Activated naive CD8-positive, alpha-beta T cell treated with anti-CD3 and anti-CD28 coated beads, Interleukin-2, amount 10 ng/mL, durations not matched to agents 7 days and 5 days (primary cell): ENCODE measurements around the gene PARD3B. TPM values are rescaled to one million over a fixed set of nuclear protein-coding genes. Genes with fewer than 3 reads are reported as not detected.

ENCODE experiments used
- ATAC-seq: fragments of 150-1000 bp; cut with Tn5 transposase; one replicate; pipeline ENCODE4 v1.10.0; 2021; ENCODE audit warnings: low read depth, moderate library complexity
- POLR2A ChIA-PET: fragments of 350-600 bp; sonication (Branson Sonifier 250); formaldehyde crosslinking; loops from one replicate; lab custom pipeline; 2021; ENCODE audit warnings: antibody characterized with exemption; lab: Charles Lee
- DNase-seq: peaks from one replicate; pipeline ENCODE4 v3.0.0; 2021
- H3K27ac Mint-ChIP-seq: one replicate; pipeline ENCODE4 v1.8.0; 2022; ENCODE audit warnings: mild to moderate bottlenecking, mixed read lengths
- H3K27me3 Mint-ChIP-seq: one replicate; pipeline ENCODE4 v1.8.0; 2022; ENCODE audit warnings: mild to moderate bottlenecking, moderate library complexity, mixed read lengths
- H3K36me3 Mint-ChIP-seq: one replicate; pipeline ENCODE4 v1.8.0; 2021; ENCODE audit warnings: mild to moderate bottlenecking, mixed read lengths
- H3K4me1 Mint-ChIP-seq: one replicate; pipeline ENCODE4 v1.8.0; 2021; ENCODE audit warnings: mixed read lengths
- H3K4me3 Mint-ChIP-seq: one replicate; pipeline ENCODE4 v1.8.0; 2022; ENCODE audit warnings: mild to moderate bottlenecking, moderate library complexity, mixed read lengths
- H3K9me3 Mint-ChIP-seq: one replicate; pipeline ENCODE4 v1.8.0; 2021; ENCODE audit warnings: mixed read lengths
- total RNA-seq, 2 experiments: library from RNA; stranded (reverse); gene quantifications; one replicate each; pipeline ENCODE4 v1.2.3, GENCODE V29; 2021

Gene PARD3B
- total RNA-seq, 2 experiments from 2014 or later: 0.55 to 1.0 TPM

DNA sequence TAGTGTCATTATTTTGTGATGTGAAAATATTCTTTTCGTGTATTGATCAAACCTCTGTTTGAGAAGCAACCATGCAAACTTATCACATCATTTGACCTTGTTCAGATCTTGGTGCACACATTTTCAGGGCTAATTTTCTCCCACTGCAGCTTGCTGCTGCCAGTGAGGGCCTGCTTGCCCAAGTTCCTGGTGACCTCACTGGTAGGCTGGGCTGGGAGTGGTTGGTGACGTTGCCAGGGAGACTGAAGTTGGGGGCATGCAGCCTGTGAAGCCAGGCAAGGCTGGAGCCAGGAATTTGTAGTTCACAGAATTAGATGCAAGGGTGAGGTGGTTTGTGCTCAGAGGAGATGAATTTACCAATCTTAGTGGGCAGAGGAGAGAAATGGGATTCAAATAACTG lies 38.5 kb downstream of the PARD3B start:
- Mint-ChIP-seq H3K27ac (no peak overlapping the region), H3K4me1 (no peaks in the 10 kb centered on the region), H3K36me3 (no peaks in the 10 kb centered on the region), H3K9me3 (peaks cover 2% of the 10 kb centered on the region), H3K4me3 (no peak overlapping the region), H3K27me3 (peaks cover 2% of the 10 kb centered on the region)
- no peak for DNase-seq
- ATAC-seq: no peak
- POLR2A ChIA-PET: no interaction called here

DNA sequence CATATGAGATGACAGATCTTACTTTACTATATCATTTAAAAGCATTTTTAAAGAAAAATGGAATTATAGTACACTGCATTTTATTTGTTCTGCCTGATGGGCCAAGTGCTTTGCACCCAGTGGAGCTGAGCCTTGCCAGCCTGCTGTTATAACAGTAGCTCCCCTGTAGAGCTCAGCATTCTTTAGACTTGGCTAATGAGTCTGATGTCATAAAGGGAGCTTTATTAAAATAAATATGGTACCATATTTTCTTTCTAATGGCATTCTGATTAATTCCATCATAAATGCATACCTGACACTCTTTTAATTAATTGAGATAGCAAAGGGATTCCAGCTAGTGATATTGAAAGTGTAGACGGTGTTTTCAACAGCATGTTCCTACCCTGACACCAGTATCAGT lies 40.7 kb downstream of the PARD3B start:
- no peak for DNase-seq
- Mint-ChIP-seq H3K9me3 (peaks cover 11% of the 10 kb centered on the region), H3K27me3 (peaks cover 2% of the 10 kb centered on the region), H3K27ac (no peak overlapping the region), H3K36me3 (no peaks in the 10 kb centered on the region), H3K4me1 (no peaks in the 10 kb centered on the region), H3K4me3 (no peak overlapping the region)
- no peak for ATAC-seq
- POLR2A ChIA-PET: no interaction called here

DNA sequence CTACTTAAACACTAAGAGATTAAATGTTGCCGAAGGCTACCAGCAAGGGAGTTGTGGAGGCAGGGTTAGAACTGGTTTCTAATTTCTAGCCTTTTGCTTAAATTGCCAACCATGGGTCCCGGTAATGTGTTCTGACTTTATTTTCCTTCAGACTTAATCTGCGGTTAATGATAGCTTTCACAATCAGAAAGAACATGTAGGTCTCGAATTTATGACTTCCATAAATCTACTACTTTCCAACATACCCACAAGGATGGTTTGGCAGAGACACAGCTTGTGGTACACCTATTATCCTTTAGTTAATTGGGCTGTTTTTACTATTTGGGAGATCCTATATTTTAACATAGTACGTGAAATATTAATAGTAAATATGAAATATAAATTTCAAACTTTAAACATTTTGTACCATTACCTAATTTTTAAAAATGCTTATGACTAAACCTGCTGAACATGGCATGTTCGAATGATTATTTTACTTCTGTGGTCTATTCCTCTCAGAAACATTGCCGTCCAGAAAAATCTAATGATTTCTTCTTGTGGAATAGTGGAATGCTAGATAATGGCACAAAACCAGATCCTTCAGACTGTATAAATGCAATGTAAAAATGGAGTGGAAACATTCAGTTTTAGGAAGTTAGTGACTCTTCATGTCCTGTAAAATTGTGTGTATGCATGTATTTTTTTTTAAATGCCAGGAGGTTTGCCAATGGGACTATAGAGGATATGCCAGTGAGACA lies 41.3 kb downstream of the PARD3B start:
- POLR2A ChIA-PET: no interaction called here
- Mint-ChIP-seq H3K9me3 (peaks cover 11% of the 10 kb centered on the region), H3K36me3 (no peaks in the 10 kb centered on the region), H3K4me1 (no peaks in the 10 kb centered on the region), H3K27me3 (peaks cover 2% of the 10 kb centered on the region), H3K27ac (no peak overlapping the region), H3K4me3 (no peak overlapping the region)
- DNase-seq (no peak), ATAC-seq (no peak)

- POLR2A ChIA-PET: no interaction called here
- DNase-seq: no peak
These were observed 44.8 kb downstream of the PARD3B start for GRCh38 chr2:204590063-204590462.

GRCh38 chr2:204591225-204591624 lies 46.0 kb downstream of the PARD3B start:
- POLR2A ChIA-PET: no interaction called here
- peaks cover 9% of the 10 kb centered on the region for H3K9me3 Mint-ChIP-seq
- ATAC-seq (no peak), DNase-seq (no peak)
- no peaks in the 10 kb centered on the region for H3K4me1 Mint-ChIP-seq
- no peak overlapping the region for H3K4me3 Mint-ChIP-seq
- H3K27ac Mint-ChIP-seq: no peak overlapping the region
- peaks cover 5% of the 10 kb centered on the region for H3K27me3 Mint-ChIP-seq
- no peaks in the 10 kb centered on the region for H3K36me3 Mint-ChIP-seq

More at GRCh38 chr2:204590063-204590462, 44.8 kb downstream of the PARD3B start:
- Mint-ChIP-seq H3K27me3 (peaks cover 2% of the 10 kb centered on the region), H3K4me1 (no peaks in the 10 kb centered on the region), H3K9me3 (peaks cover 9% of the 10 kb centered on the region), H3K4me3 (no peak overlapping the region), H3K36me3 (no peaks in the 10 kb centered on the region), H3K27ac (no peak overlapping the region)
- no peak for ATAC-seq

DNA sequence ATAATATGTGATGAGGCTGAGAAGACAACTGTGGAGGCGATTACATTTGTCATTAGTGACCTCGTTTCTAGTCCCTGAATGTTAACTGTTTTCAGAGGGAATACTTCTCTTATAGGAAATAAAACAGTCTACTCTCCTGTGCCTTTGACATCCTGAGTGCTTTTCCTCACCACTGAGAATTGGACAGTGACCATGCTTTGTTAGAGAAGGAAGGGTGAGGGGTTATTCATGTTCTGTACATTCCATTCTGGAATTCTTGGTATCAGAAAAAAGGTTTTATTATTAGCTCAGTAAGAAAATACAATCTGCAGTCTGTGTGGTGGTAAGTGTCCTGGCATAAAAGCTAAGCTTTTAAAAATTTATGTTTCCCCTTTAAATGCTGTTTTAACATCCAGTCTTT lies 58.8 kb downstream of the PARD3B start:
- no peaks in the 10 kb centered on the region for H3K4me1 Mint-ChIP-seq
- no peak overlapping the region for H3K27ac Mint-ChIP-seq
- no peak for DNase-seq
- H3K36me3 Mint-ChIP-seq: no peaks in the 10 kb centered on the region
- no peak for ATAC-seq
- H3K4me3 Mint-ChIP-seq: no peak overlapping the region
- POLR2A ChIA-PET: no interaction called here
- no peaks in the 10 kb centered on the region for H3K9me3 Mint-ChIP-seq
- H3K27me3 Mint-ChIP-seq: peaks cover 4% of the 10 kb centered on the region

GRCh38 chr2:204608237-204608939 lies 63.1 kb downstream of the PARD3B start:
- Mint-ChIP-seq H3K27me3 (peaks cover 10% of the 10 kb centered on the region), H3K9me3 (no peaks in the 10 kb centered on the region), H3K4me1 (no peaks in the 10 kb centered on the region), H3K27ac (no peak overlapping the region), H3K4me3 (no peak overlapping the region), H3K36me3 (no peaks in the 10 kb centered on the region)
- POLR2A ChIA-PET: no interaction called here
- DNase-seq (no peak), ATAC-seq (no peak)

DNA sequence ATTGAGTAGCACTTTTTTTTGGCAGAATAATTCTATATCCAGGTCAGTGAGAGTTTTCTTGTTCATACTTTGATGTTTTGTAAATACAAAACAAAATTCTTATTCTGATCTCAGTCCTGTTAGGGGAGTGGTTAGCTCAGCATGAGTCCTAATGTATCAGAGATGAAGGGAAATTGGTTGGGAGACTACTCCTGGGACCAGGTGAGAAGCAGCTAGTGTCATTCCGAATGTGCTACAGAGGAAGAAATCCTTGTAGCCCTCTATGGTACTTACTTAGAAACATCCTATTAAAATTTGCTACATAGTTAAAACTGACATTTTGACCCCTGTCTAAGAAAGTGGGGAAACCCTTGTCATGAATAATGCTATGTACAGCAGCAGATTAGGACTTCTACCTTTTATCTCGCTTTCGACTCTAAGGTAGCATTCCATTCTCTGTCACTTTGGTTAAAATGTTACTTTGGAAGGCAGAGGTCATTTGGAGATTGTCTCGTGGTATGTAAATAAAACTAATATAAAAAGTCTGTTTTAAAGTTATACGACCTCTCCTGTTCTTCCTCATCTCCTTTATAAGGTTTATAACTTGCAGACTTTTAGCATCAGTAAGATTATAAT lies 65.8 kb downstream of the PARD3B start:
- POLR2A ChIA-PET: no interaction called here
- Mint-ChIP-seq H3K9me3 (no peaks in the 10 kb centered on the region), H3K36me3 (no peaks in the 10 kb centered on the region), H3K4me3 (no peak overlapping the region), H3K27me3 (peaks cover 8% of the 10 kb centered on the region), H3K27ac (no peak overlapping the region), H3K4me1 (no peaks in the 10 kb centered on the region)
- ATAC-seq (no peak), DNase-seq (no peak)

DNA sequence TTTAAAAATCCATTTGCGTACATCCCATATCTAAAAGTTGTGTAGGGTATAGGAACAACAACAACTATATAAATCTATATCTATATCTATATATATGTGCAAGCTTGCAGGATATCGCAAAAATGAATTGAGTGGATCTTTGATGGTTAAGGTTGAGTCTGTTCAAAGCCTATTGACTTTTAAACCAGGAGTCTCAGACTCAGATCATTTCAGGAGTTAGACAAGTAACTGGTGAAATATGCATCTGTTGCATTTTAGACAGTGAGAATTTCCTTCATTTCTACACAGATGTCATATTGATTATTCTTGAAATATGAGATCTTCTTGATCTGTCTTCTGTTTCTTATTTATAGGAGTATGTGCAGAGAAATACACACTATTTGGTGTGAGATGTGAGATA lies 66.5 kb downstream of the PARD3B start:
- no peaks in the 10 kb centered on the region for H3K9me3 Mint-ChIP-seq
- H3K27me3 Mint-ChIP-seq: peaks cover 8% of the 10 kb centered on the region
- no peaks in the 10 kb centered on the region for H3K36me3 Mint-ChIP-seq
- no peaks in the 10 kb centered on the region for H3K4me1 Mint-ChIP-seq
- no peak overlapping the region for H3K4me3 Mint-ChIP-seq
- no peak for ATAC-seq
- no peak for DNase-seq
- no peak overlapping the region for H3K27ac Mint-ChIP-seq
- POLR2A ChIA-PET: no interaction called here

DNA sequence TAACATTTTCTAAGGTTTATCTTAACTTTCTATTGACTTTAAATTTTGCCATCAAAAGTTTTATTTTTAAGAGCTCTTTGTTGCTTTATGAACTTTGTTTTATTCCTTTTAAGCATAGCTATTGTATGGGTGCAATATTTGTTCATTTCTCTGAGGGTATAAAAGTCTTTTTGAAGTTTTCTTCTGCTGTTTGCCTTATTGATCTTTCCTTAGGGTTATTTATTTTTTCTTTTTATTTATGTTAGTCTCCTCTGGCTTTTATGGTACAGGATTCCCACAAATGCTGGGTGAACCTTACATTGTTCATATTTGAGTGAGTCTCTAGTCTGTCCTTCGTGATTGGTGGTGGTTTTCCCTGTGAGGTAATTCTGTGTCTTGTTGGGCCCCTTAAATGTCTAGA lies 68.4 kb downstream of the PARD3B start:
- H3K9me3 Mint-ChIP-seq: no peaks in the 10 kb centered on the region
- peaks cover 12% of the 10 kb centered on the region for H3K27me3 Mint-ChIP-seq
- POLR2A ChIA-PET: no interaction called here
- H3K4me1 Mint-ChIP-seq: no peaks in the 10 kb centered on the region
- H3K36me3 Mint-ChIP-seq: no peaks in the 10 kb centered on the region
- ATAC-seq (no peak), DNase-seq (no peak)
- H3K4me3 Mint-ChIP-seq: no peak overlapping the region
- H3K27ac Mint-ChIP-seq: no peak overlapping the region

DNA sequence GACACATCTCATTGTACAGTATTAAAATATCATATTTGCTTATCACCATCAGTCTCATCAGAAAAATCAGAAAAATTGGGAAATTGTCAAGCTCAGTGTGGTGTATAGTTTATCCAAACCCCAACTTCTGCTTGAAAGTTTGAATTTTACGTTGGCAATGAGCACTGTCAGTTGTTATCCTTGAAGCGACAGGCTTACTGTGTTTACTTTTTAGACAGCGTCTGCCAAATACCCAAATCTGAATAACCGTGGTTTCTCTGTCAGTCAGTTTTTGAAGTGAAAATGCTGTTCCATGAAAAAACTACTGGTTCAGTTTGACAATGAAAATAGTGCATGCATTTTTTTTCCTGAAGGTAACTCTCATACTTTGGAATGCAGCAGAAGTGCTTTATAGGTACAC lies 70.2 kb downstream of the PARD3B start:
- Mint-ChIP-seq H3K27me3 (peaks cover 12% of the 10 kb centered on the region), H3K4me3 (no peak overlapping the region), H3K27ac (no peak overlapping the region), H3K9me3 (no peaks in the 10 kb centered on the region), H3K36me3 (no peaks in the 10 kb centered on the region), H3K4me1 (no peaks in the 10 kb centered on the region)
- no peak for ATAC-seq
- POLR2A ChIA-PET: no interaction called here
- DNase-seq: no peak

DNA sequence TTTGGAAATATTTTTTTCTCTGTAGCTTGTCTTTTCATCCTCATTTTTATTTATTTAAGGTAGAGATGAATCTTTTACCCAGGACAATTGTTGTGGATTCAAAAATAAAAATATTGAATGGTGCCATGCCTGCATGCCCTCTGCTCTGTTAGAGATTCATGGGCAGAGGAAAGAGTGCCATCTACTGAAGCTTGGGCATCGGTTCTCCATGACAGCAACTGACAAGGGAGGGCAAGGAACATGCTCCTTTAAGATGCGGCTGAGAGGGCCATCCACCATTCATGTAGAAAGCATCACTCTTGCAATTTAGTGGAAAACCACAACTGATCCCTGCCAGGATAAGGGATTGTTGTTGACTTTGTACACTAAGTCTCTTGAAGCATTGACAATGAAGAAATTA lies 79.9 kb downstream of the PARD3B start:
- no peak overlapping the region for H3K27ac Mint-ChIP-seq
- DNase-seq: no peak
- H3K27me3 Mint-ChIP-seq: peaks cover 11% of the 10 kb centered on the region
- no peaks in the 10 kb centered on the region for H3K4me1 Mint-ChIP-seq
- H3K4me3 Mint-ChIP-seq: no peak overlapping the region
- POLR2A ChIA-PET: no interaction called here
- H3K9me3 Mint-ChIP-seq: no peaks in the 10 kb centered on the region
- no peak for ATAC-seq
- no peaks in the 10 kb centered on the region for H3K36me3 Mint-ChIP-seq

- peaks cover 9% of the 10 kb centered on the region for H3K27me3 Mint-ChIP-seq
- H3K9me3 Mint-ChIP-seq: no peaks in the 10 kb centered on the region
- H3K36me3 Mint-ChIP-seq: no peaks in the 10 kb centered on the region
- ATAC-seq (no peak), DNase-seq (no peak)
- H3K4me3 Mint-ChIP-seq: no peak overlapping the region
- H3K4me1 Mint-ChIP-seq: no peaks in the 10 kb centered on the region
- POLR2A ChIA-PET: no interaction called here
- H3K27ac Mint-ChIP-seq: no peak overlapping the region
These were observed 83.8 kb downstream of the PARD3B start for GRCh38 chr2:204628926-204629712.
